GM12878 (cell line): ENCODE data around the gene RAC2. TPM values are rescaled to one million over a fixed set of nuclear protein-coding genes. Genes with fewer than 3 reads are reported as not detected.
"Not testable (repeated sequence)": the region's sequence is repeated elsewhere in the genome, so short reads cannot be mapped to it uniquely, and the experiment has no call there.

Source experiments
- ATAC-seq: fragments of 200-7000 bp; cut with Tn5 transposase; 3 replicates; pipeline ENCODE4 v1.9.1; 2020; ENCODE audit warnings: mild to moderate bottlenecking, moderate library complexity
- BruUV-seq: library from RNA; stranded (reverse); fragments of 400-500 nt; replicated peaks from 2 replicates; lab custom pipeline; 2021; lab: Mats Ljungman, UMichigan
- CTCF ChIA-PET: fragments of 300-600 bp; sonication (Branson Sonifier 250); formaldehyde crosslinking; extraction: SDS; loops from one replicate; lab custom pipeline; 2021; ENCODE audit warnings: inconsistent platforms; lab: Yijun Ruan, JAX
- POLR2A ChIA-PET: fragments of 350-600 bp; formaldehyde crosslinking; extraction: SDS; loops from one replicate; lab custom pipeline; 2021; ENCODE audit warnings: inconsistent platforms; lab: Charles Lee
- RAD21 ChIA-PET: fragments of 300-600 bp; sonication (Branson Sonifier 250); formaldehyde crosslinking; loops from one replicate; lab custom pipeline; 2023; ENCODE audit warnings: antibody characterized with exemption; ENCODE audit not compliant: unreplicated experiment; lab: Charles Lee
- SMC1A ChIA-PET: fragments of 300-600 bp; sonication (Branson Sonifier 250); formaldehyde crosslinking; loops from one replicate; lab custom pipeline; 2023; ENCODE audit not compliant: unreplicated experiment, uncharacterized antibody; lab: Charles Lee
- DNase-seq: peaks from one replicate; pipeline ENCODE4 v3.0.0-alpha.2; 2011; ENCODE audit warnings: low read depth, low spot score
- FAIRE-seq: peaks from 3 replicates; lab custom pipeline; 2011; peaks lifted over from hg19 to GRCh38; lab: Jason Lieb, UNC
- H2AFZ ChIP-seq: 2 replicates; pipeline ENCODE4 v1.6.0; 2011; ENCODE audit warnings: low read depth, low read length, control low read depth; ENCODE audit not compliant: control insufficient read depth
- H3K27ac ChIP-seq: 2 replicates; pipeline ENCODE4 v1.5.1; 2011; ENCODE audit warnings: control low read depth; ENCODE audit not compliant: control insufficient read depth, insufficient read depth
- H3K27me3 ChIP-seq, 2 experiments: replicated peaks in 1 of 2; 2 replicates each; pipeline versions ENCODE4 v1.6.0 to v1.6.1; 2011; ENCODE audit warnings: low read length in 1 of 2; ENCODE audit not compliant: control insufficient read depth in 2 of 2, insufficient read depth in 2 of 2
- H3K36me3 ChIP-seq, 2 experiments: 2 replicates each; pipeline ENCODE4 v1.5.1; 2011; ENCODE audit warnings: low read length in 1 of 2; ENCODE audit not compliant: control insufficient read depth in 2 of 2, insufficient read depth in 2 of 2
- H3K4me1 ChIP-seq: 2 replicates; pipeline ENCODE4 v1.6.1; 2011; ENCODE audit warnings: mild to moderate bottlenecking, low read length, moderate library complexity, mixed read lengths; ENCODE audit not compliant: control insufficient read depth, insufficient read depth
- H3K4me2 ChIP-seq: 2 replicates; pipeline ENCODE4 v1.6.0; 2011; ENCODE audit warnings: control low read depth; ENCODE audit not compliant: control insufficient read depth, insufficient read depth
- H3K4me3 ChIP-seq: fragments of 200-600 bp; sonication (generic); 2 replicates; pipeline ENCODE4 v1.5.1; 2016
- H3K79me2 ChIP-seq: 2 replicates; pipeline ENCODE4 v1.6.0; 2011; ENCODE audit warnings: low read length; ENCODE audit not compliant: control insufficient read depth, insufficient read depth
- H3K9ac ChIP-seq: 2 replicates; pipeline ENCODE4 v1.8.0; 2011; ENCODE audit warnings: low read length, control low read depth, mixed read lengths; ENCODE audit not compliant: control insufficient read depth, insufficient read depth
- H3K9me3 ChIP-seq: replicated peaks from 3 replicates; pipeline ENCODE4 v1.5.1; 2011; ENCODE audit warnings: mild to moderate bottlenecking, low read length; ENCODE audit not compliant: control insufficient read depth, insufficient read depth
- H4K20me1 ChIP-seq: 2 replicates; pipeline ENCODE4 v1.6.0; 2011; ENCODE audit not compliant: control insufficient read depth, insufficient read depth
- BCL11A ChIP-seq: IDR thresholded peaks from 2 replicates; pipeline ENCODE4 v1.6.1; 2011; ENCODE audit warnings: low read depth, low read length
- MTA3 ChIP-seq: IDR thresholded peaks from 2 replicates; pipeline ENCODE4 v1.6.1; 2012; ENCODE audit warnings: low read length, inconsistent platforms, borderline replicate concordance
- MYC ChIP-seq: IDR thresholded peaks from 2 replicates; pipeline ENCODE4 v1.6.1; 2011; ENCODE audit warnings: mild to moderate bottlenecking, low read length, moderate library complexity, inconsistent platforms; ENCODE audit not compliant: insufficient read depth, insufficient replicate concordance, insufficient read length, severe bottlenecking
- NR2C2 ChIP-seq: IDR thresholded peaks from 2 replicates; pipeline ENCODE4 v1.6.1; 2011; ENCODE audit warnings: borderline replicate concordance, low read depth; ENCODE audit not compliant: control insufficient read depth, insufficient read length
- PAX5 ChIP-seq: IDR thresholded peaks from 2 replicates; pipeline ENCODE4 v1.6.1; 2011; ENCODE audit warnings: low read depth, low read length, borderline replicate concordance
- POLR2AphosphoS2 ChIP-seq: IDR thresholded peaks from 2 replicates; pipeline ENCODE4 v1.6.1; 2011; ENCODE audit warnings: low read depth, mild to moderate bottlenecking, low read length, improper control_type of control experiment, moderate library complexity
- TCF3 ChIP-seq: IDR thresholded peaks from 2 replicates; pipeline ENCODE4 v1.6.1; 2012; ENCODE audit warnings: low read depth, mild to moderate bottlenecking, low read length, borderline replicate concordance; ENCODE audit not compliant: insufficient read depth
- USF2 ChIP-seq: IDR thresholded peaks from 2 replicates; pipeline ENCODE4 v1.6.1; 2011; ENCODE audit warnings: low read depth, low read length, improper control_type of control experiment, borderline replicate concordance
- YBX1 ChIP-seq: fragments of 450-650 bp; IDR thresholded peaks from 2 replicates; pipeline ENCODE4 v1.6.1; 2016; ENCODE audit warnings: antibody characterized with exemption
- ZNF217 ChIP-seq: fragments of 450-650 bp; IDR thresholded peaks from 2 replicates; pipeline ENCODE4 v1.6.1; 2017; ENCODE audit warnings: antibody characterized with exemption, mild to moderate bottlenecking
- ZNF687 ChIP-seq: fragments of 450-650 bp; IDR thresholded peaks from 2 replicates; pipeline ENCODE4 v1.6.1; 2017; ENCODE audit warnings: mild to moderate bottlenecking, moderate library complexity
- WGBS: methylation state at CpG from one replicate; pipeline ENCODE4 v1.1.6; 2016; ENCODE audit warnings: low lambda C conversion rate; ENCODE audit not compliant: insufficient replicate concordance, insufficient coverage; ENCODE audit errors: missing lambda C conversion rate; 5-methylcytosine and 5-hydroxymethylcytosine counted together
- in situ Hi-C: fragments of 300-500 bp; cut with MboI; formaldehyde crosslinking; loops from 9 replicates; pipeline ENCODE4 v1.14.3; 2018; ENCODE audit warnings: mixed read lengths
- intact Hi-C: fragments of 100-400 bp; cut with micrococcal nuclease; formaldehyde crosslinking; loops from one replicate; pipeline ENCODE4 v1.14.2; 2022; ENCODE audit not compliant: unreplicated experiment
- polyA plus RNA-seq, 11 experiments: library from polyadenylated mRNA; depleted of rRNA in 4 of 11; unstranded in 6 of 11; stranded (reverse) in 5 of 11; fragments of >200 nt; fragmentation: Nextera tagmentation in 4 of 11; fragmentation: Illumina TruSeq in 1 of 11; extraction: Ambion mirVana in 4 of 11; extraction: Trizol in 1 of 11; gene quantifications; 1 replicate in 1 of 11; 2 replicates in 10 of 11; pipeline versions ENCODE4 v1.2.1 to v1.2.3, GENCODE V29; 2011 to 2016; ENCODE audit warnings: inconsistent platforms in 2 of 11, missing spikeins in 2 of 11, low read depth in 1 of 11
- total RNA-seq, 4 experiments: library from RNA; depleted of rRNA in 3 of 4; stranded (reverse); fragments of >200 nt in 3 of 4; fragmentation: Illumina TruSeq in 1 of 4; extraction: Trizol in 1 of 4; gene quantifications; 2 replicates each; pipeline versions ENCODE4 v1.2.1 to v1.2.3, GENCODE V29; 2013 to 2021

RAC2 gene
- total and polyA plus RNA-seq, 10 of the 15 experiments (the other 5 are each of a cell fraction or from before 2014, with no cell fraction given): 102 to 386 (median 304) TPM

GRCh38 chr22:37253126-37253660, 9.1 kb upstream of the RAC2 start:
- WGBS: 70% methylated on average over 7 of the region's 7 CpGs
- in situ Hi-C loops: no loop called here
- Histone ChIP-seq H2AFZ (no peak overlapping the region), H3K9ac (no peak overlapping the region), H3K79me2 (no peaks in the 10 kb centered on the region), H3K9me3 (no peaks in the 10 kb centered on the region), H3K4me3 (no peak overlapping the region), H3K4me1 (peaks cover 13% of the 10 kb centered on the region)
- BruUV-seq: no TSS peak
- RAD21 ChIA-PET: interaction anchor here (1.9 to 6.6 kb wide), 2 partner anchors 10 to 53 kb away, joined by 6 to 84 read pairs; partner anchors contain the start of gene RAC2
- DNase-seq: no peak
- TF ChIP-seq ZNF217 (no peak), NR2C2 (no peak), MYC (no peak), POLR2AphosphoS2 (no peak), PAX5 (no peak), TCF3 (no peak), MTA3 (no peak), ZNF687 (no peak), BCL11A (no peak), YBX1 (no peak), USF2 (no peak)
- TF ChIP-seq, all 136 proteins: peak for 0
- H3K27me3 ChIP-seq: no peaks in the 10 kb centered on the region
- FAIRE-seq (no peak), ATAC-seq (no peak)
- no peak overlapping the region for H3K27ac ChIP-seq
- H3K36me3 ChIP-seq: no peaks in the 10 kb centered on the region
- no peaks in the 10 kb centered on the region for H4K20me1 ChIP-seq
- ChIA-PET SMC1A (interaction anchor here (1.3 to 5.6 kb wide), 3 partner anchors 8 to 23 kb away, joined by 3 to 58 read pairs (median 5); partner anchors contain the start of gene RAC2), POLR2A (interaction anchor here (0.5 to 4.3 kb wide), 2 partner anchors 8 to 30 kb away, joined by 8 to 36 read pairs; partner anchors contain the start of gene RAC2), CTCF (interaction anchor here (0.7 to 3.2 kb wide), 5 partner anchors 9 to 219 kb away, joined by 3 to 11 read pairs (median 3); partner anchors contain the start of gene RAC2)
- intact Hi-C loops: no loop called here
- H3K4me2 ChIP-seq: no peak overlapping the region

GRCh38 chr22:37251836-37252235, 7.8 kb upstream of the RAC2 start:
- H3K4me3 ChIP-seq, H3K9me3 ChIP-seq, FAIRE-seq, H3K79me2 ChIP-seq, intact Hi-C loops, H3K27ac ChIP-seq, ATAC-seq, in situ Hi-C loops, H3K27me3 ChIP-seq, H3K4me2 ChIP-seq, H4K20me1 ChIP-seq, H3K36me3 ChIP-seq, H3K9ac ChIP-seq, H2AFZ ChIP-seq, DNase-seq, BruUV-seq: not testable (repeated sequence)
- ChIA-PET SMC1A (interaction anchor here (1.5 to 5.6 kb wide), 3 partner anchors 7 to 22 kb away, joined by 3 to 58 read pairs (median 22); partner anchors contain the start of gene RAC2), POLR2A (interaction anchor here (0.7 to 1.0 kb wide), 2 partner anchors 8 to 171 kb away, joined by 3 to 5 read pairs; no protein-coding TSS in a partner anchor), RAD21 (interaction anchor here (6.6 kb wide), 1 partner anchor 9 kb away, joined by 84 read pairs; the partner anchor contains the start of gene RAC2), CTCF (interaction anchor here (0.9 to 3.2 kb wide), 6 partner anchors 7 to 63 kb away, joined by 3 to 16 read pairs (median 6); partner anchors contain the start of gene RAC2)
- H3K4me1 ChIP-seq: peaks cover 14% of the 10 kb centered on the region
- 74% methylated on average over 7 of the region's 8 CpGs for WGBS
